Middle frontal gyrus (tissue), 1 donor: ENCODE measurements around the gene CCDC74B.
"Not testable (repeated sequence)": the region's sequence is repeated elsewhere in the genome, so short reads cannot be mapped to it uniquely, and the experiment has no call there.

Experiments
- DNase-seq: peaks from one replicate; pipeline ENCODE4 v3.0.0-alpha.2; 2015; ENCODE audit warnings: low spot score; ENCODE audit errors: extremely low spot score

Gene CCDC74B

GRCh38 chr2:130166611-130167010, 21.7 kb upstream of the CCDC74B start:
- DNase-seq, result not testable (repeated sequence)

DNA sequence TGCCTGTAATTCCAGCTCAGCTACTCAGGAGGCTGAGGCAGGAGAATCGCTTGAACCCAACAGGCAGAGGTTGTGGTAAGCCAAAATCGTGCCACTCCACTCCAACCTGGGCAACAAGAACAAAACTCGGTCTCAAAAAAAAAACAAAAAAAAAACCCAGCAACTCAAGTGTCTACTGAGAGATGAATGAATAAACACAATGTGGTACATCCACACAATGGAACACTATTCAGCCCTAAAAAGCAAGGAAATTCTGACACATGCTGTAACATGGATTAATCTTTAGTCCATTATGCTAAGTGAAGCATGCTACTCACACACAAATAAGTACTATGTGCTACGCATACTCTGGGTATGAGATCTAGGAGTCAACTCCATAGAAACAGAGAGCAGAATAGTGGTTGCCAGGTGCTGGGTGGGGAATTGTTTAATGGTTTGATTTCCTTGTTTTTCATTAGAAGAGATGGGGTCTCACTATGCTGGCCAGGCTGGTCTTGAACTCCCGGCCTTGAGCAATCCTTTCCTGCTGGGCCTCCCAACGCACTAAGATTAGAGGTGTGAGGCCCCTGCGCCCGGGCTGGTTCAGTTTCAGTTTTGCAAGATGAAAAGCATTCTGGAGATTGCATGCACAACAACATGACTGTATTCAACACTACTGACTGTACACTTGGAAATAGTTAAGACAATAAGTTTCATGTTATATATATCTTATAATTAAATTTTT, 20.5 kb upstream of the CCDC74B start:
- no peak for DNase-seq

- DNase-seq, result no peak
Observed at GRCh38 chr2:130162968-130163367, 18.1 kb upstream of the CCDC74B start.

GRCh38 chr2:130162486-130162885, 17.6 kb upstream of the CCDC74B start:
- DNase-seq, result not testable (repeated sequence)

GRCh38 chr2:130160838-130161705, 16.2 kb upstream of the CCDC74B start:
- DNase-seq, result not testable (repeated sequence)

- DNase-seq, result no peak
Observed at GRCh38 chr2:130160131-130160530, 15.2 kb upstream of the CCDC74B start.

DNA sequence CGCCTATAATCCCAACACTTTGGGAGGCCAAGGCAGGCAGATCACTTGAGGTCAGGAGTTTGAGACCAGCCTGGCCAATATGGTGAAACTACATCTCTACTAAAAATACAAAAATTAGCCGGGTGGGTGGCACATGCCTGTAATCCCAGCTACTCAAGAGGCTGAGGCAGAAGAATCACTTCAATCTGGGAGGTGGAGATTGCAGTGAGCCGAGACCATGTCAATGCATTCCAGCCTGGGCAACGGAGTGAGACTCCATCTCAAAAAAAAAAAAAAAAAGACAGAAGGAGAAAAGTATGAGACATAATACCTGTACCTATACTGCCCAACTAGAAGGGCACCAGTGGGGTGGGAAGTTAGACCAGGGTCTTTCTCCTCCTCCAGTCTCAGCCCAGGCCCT, 14.5 kb upstream of the CCDC74B start:
- not testable (repeated sequence) for DNase-seq

GRCh38 chr2:130158631-130159030, 13.7 kb upstream of the CCDC74B start:
- DNase-seq, result no peak

DNA sequence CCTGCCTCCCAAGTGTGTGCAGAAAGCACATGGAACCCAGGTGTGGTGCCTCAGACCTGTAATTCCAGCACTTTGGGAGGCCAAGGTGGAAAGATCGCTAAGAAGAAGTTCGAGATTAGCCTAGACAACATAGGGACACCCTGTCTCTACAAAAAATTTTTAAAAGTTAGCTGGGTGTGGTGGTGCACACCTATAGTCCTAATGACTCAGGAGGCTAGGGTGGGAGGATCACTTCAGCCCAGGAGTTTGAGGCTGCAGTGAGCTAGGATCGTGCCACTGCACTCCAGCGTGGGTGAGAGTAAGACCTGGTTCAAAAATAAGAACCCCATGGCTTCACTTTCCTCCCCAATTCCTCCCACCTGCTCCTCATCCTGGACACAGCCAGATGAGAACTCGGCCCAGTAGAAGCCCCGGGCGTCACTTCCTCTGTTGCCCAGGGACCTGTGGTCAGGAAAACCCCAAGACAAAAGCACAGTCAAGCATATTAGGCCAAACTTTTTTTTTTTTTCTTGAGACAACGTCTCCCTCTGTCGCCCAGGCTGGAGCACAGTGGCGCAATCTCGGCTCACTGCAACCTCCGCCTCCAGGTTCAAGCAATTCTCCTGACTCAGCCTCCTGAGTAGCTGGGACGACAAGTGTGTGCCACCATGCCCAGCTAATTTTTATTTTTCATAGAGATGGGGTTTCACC, 13.1 kb upstream of the CCDC74B start:
- DNase-seq, result not testable (repeated sequence)

- not testable (repeated sequence) for DNase-seq
Observed at GRCh38 chr2:130157354-130157753, 12.4 kb upstream of the CCDC74B start.

- DNase-seq, result no peak
Observed at GRCh38 chr2:130156624-130157004, 11.7 kb upstream of the CCDC74B start.

DNA sequence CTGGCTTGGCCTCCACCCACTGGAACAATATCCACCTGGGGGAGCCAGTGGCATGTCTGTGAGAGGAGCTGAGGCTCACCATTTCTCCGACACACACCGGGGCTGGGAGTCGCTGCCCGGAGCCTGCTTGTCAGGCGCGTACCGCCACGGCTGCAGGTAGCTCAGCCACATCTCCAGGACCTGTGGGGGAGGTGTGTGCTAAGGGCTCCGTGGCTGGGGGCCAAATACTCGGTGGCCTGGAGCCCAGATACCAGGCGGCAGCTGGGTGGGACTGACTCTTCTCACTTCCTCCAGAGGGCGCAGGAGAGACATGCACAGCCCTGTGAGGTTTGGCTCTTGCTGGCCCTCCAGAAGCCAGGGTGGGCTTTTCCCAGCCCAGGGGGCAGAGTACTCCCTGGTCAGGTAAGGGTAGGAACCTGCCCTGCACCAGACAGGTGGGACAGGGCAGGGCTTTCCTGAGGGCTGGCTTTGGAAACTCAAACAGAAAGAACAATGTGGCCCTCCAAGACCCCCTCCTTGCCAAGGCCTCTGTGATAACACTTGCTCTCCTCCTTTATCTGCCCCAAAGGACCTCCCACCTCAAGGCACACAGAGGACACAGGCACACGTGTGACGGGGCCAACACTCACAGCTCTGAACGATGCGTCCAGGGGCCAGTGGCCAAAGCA, 11.2 kb upstream of the CCDC74B start:
- not testable (repeated sequence) for DNase-seq

- DNase-seq, result no peak
Observed at GRCh38 chr2:130154773-130155765, 10.2 kb upstream of the CCDC74B start.

DNA sequence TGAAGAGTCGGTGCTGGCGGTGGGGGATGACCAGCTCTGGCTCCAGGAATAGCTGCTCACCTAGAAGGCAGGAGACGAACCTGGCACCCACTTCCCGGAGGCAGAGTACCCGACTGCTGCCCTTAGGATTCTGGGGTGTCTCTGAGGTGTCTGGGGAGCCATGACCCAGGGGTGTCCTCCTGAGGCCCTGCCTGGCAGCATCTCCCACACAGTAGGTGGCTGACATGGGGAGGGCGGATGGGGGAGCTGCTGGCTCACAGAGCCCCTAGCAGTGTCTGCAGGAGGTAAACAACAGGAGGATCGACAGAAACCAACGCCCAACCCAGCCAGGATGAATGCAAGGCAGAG, 9.5 kb upstream of the CCDC74B start:
- not testable (repeated sequence) for DNase-seq

DNA sequence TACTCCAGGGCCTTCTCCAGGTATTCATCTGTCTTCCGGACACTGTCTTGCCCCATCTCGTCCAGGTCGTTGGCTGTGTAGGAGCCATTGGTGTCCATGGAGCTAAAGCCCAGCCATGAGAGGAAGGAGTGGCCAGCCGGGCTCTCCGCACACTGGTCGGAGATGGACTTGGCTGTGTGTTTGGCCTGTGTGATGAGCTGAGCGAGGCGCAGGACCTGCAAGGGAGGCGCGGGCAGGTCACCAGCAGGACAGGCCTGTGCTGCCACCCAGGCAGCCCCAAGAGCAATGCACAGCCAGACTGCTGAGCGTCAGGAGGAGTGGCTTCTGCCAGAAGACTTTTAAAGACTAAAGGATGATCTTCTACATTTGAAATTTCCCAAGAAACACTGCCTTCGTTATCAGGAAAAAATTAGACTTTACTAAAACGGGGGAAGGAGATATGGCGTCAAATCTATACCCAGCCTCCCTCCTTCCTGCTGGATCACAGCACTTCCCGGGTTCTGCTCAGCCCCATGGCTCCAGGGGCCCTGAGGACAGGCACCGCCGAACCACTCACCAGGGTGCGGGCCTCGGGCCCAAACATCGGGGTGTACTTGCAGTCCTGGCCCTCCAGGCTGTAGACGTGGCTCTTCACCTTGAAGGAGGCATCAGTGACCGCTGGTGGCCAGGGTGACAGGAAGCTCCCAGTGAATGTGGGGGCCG, 9.0 kb upstream of the CCDC74B start:
- not testable (repeated sequence) for DNase-seq

DNA sequence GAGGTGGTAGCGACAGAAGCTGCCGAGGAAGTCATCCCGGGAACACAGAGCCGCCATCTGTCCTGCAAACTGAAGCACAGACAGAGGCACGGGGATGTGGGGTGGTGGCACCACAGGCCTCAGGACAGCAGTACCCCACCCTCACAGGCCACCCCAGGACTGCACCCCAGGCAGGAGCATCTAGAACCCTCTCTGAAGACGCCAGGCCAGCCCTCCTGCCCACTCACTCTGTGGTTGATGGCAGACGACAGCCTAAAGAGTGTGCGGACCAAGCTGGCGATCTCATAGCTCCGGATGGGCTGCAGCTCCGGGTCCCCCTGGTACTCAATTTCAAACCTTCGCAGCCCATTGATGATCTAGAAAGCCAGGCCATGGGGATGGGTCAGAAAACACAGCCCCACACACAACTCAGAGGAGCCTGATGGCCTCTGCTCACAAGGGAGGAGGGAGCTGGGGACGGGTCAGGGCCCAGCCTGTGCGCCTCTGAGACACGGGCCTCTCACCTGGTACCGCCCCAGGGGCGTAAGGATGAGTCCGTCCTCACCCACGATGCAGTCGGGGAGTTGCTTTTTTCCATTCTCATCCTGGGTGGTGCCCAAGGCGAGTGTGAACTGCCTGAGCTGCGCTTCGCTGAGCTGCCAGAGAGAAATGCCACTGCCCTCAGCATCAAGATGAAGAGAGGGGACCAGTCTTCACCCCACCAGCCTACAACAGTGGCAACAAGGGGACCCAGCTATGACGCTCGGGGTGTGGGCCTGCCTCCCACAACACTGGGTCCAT, 8.1 kb upstream of the CCDC74B start:
- DNase-seq, result no peak

- not testable (repeated sequence) for DNase-seq
Observed at GRCh38 chr2:130152136-130152815, 7.4 kb upstream of the CCDC74B start.

DNA sequence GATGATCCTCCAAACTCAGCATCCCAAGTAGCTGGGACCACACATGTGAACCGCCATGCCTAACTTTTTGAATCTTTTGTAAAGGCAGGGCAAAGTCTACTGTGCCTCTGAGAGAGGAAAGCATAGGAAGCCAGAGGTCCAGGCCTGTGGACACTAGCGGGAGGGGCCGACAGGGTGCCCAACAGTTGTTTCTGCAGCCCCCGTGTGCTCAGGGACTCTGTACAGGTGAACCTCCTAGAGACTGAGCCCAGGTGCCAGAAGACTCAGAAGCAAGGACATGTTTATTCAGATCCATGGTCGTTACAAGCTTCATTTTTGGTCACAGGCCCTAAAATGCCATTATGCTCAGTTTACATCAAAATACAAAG, 6.2 kb upstream of the CCDC74B start:
- not testable (repeated sequence) for DNase-seq
